ENCODE results near the gene ATF2. TPM values are rescaled to one million over a fixed set of nuclear protein-coding genes. Genes with fewer than 3 reads are reported as not detected.

ATF2 gene
- total and polyA plus RNA-seq, 5 experiments from 2014 or later, result 19.5 to 62.8 (median 36.5) TPM

- Mint-ChIP-seq H3K9me3 (peaks cover 0 to 6% (median 2%) of the 10 kb centered on the region in 9 donors), H3K27ac (peak overlapping the region; percentile 85 to 99 (median 92)), H3K27me3 (no peaks in the 10 kb centered on the region), H3K36me3 (peaks cover 9 to 45% (median 12%) of the 10 kb centered on the region in 3 donors), H3K4me3 (peak overlapping the region; percentile 81 to 98 (median 92)), H3K4me1 (peaks cover 14 to 32% (median 28%) of the 10 kb centered on the region in 4 donors)
- ATAC-seq (peak; percentile 70 to 71), DNase-seq (peak; percentile 29 to 64 (median 44))
- POLR2A ChIA-PET, result interaction anchor here (2.7 kb wide), 1 partner anchor 12 kb away, joined by 19 read pairs; the partner anchor contains the start of gene ATF2
Measured at GRCh38 chr2:175180701-175181103, 12.7 kb upstream of the ATF2 start.

DNA sequence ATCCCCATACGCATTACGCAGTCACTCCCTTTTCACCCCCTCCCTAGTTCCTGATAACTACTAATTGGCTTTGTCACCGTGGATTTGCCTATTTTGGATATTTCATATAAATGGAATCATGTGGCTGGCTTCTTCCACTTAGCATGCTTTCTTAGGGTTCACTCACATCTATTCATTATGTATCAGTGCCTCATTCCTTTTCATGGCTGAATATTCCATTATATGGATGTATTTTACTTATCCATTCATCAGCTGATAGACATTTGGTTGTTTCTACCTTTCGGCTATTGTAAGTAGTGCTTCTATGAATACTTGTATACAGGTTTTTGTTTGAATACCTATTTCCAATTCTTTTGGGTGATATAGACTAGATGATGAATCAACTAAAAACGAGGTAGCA lies 8.6 kb upstream of the ATF2 start:
- Mint-ChIP-seq H3K4me3 (no peak overlapping the region), H3K27ac (no peak overlapping the region), H3K4me1 (peaks cover 13 to 30% (median 26%) of the 10 kb centered on the region in 4 donors), H3K9me3 (peaks cover 0 to 2% (median 0%) of the 10 kb centered on the region in 9 donors), H3K36me3 (peaks cover 7 to 68% (median 7%) of the 10 kb centered on the region in 3 donors), H3K27me3 (no peaks in the 10 kb centered on the region)
- DNase-seq (no peak), ATAC-seq (no peak)
- POLR2A ChIA-PET, result interaction anchor here (4.0 kb wide), 1 partner anchor 8 kb away, joined by 26 read pairs; the partner anchor contains the start of gene ATF2

DNA sequence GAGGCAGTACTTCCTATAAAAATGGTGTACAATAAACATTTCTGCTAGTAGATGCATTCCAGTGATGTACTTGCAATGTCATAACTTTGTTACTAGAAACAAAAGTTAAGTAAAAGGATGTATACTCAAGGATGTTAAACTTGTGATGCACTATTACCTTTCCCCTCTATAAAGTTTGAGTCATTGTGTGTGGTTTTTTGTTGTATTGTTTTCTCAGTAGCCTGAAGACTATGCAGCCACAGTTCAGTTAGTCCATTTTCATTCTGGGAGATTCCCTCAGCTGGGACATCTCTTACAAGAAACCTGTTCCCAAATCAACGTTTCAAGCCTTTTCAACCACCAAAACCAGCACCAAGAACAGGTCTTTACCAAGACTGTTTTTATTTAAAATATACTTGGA lies 7.9 kb upstream of the ATF2 start:
- peaks cover 5 to 68% (median 6%) of the 10 kb centered on the region in 3 donors for H3K36me3 Mint-ChIP-seq
- no peaks in the 10 kb centered on the region for H3K27me3 Mint-ChIP-seq
- H3K4me3 Mint-ChIP-seq, result no peak overlapping the region
- POLR2A ChIA-PET, result no interaction called here
- H3K27ac Mint-ChIP-seq, result peak overlapping the region in 2 of 10 donors; percentile 15 to 27
- H3K4me1 Mint-ChIP-seq, result peaks cover 12 to 29% (median 23%) of the 10 kb centered on the region in 4 donors
- H3K9me3 Mint-ChIP-seq, result no peaks in the 10 kb centered on the region
- ATAC-seq (no peak), DNase-seq (no peak)

DNA sequence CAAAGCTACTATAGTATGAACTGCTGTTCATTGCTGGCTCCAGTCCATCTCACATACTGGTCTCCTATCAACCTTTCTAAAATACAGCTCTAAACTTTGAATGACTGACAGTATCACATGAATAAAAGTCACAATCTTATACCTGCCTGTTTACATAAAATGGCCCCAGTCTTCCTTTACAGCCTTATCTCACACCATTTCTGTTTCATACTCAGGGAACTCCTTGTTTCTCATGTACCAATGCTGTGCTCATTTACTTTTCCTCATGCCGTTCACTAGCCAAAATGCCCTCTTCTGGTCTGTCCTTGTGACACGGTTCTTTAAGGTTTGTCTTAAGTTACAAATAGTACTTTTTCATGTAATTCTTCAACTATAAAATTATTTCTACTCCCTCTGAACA lies 7.3 kb upstream of the ATF2 start:
- Mint-ChIP-seq H3K9me3 (no peaks in the 10 kb centered on the region), H3K36me3 (peaks cover 0 to 62% (median 5%) of the 10 kb centered on the region in 3 donors), H3K27me3 (no peaks in the 10 kb centered on the region), H3K4me3 (no peak overlapping the region), H3K27ac (no peak overlapping the region), H3K4me1 (peaks cover 12 to 27% (median 21%) of the 10 kb centered on the region in 4 donors)
- DNase-seq (no peak), ATAC-seq (no peak)
- POLR2A ChIA-PET, result no interaction called here

DNA sequence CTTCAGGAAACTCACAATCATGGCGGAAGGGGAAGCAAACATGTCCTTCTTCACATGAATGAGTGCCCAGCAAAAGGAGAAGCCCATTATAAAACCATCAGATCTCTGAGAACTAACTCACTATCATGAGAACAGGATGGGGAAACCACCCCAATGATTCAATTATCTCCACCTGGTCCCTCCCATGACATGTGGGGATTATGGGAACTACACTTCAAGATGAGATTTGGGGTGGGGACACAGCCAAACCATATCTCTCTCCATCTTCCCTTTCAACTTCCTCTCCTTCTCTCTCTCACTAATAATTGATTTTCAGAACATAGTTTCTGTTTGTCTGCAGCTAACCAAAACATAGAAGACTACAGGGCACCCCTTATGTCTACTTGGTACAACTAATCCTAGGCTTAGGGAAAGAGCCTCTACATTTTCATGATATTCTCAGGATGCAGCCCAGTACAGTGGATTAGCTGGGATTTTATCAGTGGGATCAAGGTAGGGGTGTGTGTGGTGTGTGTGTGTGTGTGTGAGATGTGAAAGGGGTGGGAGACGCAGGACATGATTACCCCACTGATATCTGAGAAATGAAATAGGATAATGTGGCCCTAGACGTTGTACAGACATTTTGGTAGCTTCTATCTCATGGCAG lies 2.8 kb upstream of the ATF2 start:
- H3K4me3 Mint-ChIP-seq, result peak overlapping the region in 1 of 10 donors; percentile 14
- peak overlapping the region in 2 of 10 donors; percentile 66 to 99 for H3K27ac Mint-ChIP-seq
- H3K27me3 Mint-ChIP-seq, result no peaks in the 10 kb centered on the region
- ATAC-seq (no peak), DNase-seq (no peak)
- H3K4me1 Mint-ChIP-seq, result peaks cover 18 to 40% (median 35%) of the 10 kb centered on the region in 4 donors
- no peaks in the 10 kb centered on the region for H3K9me3 Mint-ChIP-seq
- peaks cover 0 to 24% (median 3%) of the 10 kb centered on the region in 3 donors for H3K36me3 Mint-ChIP-seq
- POLR2A ChIA-PET, result interaction anchor here (0.6 kb wide), 1 partner anchor 11 kb away, joined by 3 read pairs; the partner anchor contains the start of gene ATP5MC3

DNA sequence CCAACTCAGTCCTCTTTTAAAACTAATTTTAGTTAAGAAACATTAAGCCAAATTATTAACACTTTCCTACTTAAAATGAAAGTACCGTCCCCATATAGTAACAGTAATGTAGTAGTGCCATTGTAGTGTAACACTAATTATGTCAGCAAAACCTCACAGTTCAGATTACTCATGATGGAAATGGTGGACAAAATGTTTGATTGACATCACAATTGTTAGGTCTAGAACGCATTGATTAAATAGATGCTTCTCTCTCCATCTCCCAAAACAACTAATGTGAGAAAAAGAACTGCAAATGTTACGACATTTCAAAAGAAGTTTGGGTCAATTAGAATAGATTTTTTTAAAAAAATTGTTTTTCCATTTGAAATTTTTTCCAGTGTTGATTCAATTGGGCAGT lies 1.2 kb upstream of the ATF2 start:
- peaks cover 0 to 10% (median 0%) of the 10 kb centered on the region in 3 donors for H3K36me3 Mint-ChIP-seq
- POLR2A ChIA-PET, result interaction anchor here (0.6 to 1.7 kb wide), 4 partner anchors 9 to 24 kb away, joined by 3 to 26 read pairs (median 12); partner anchors contain the start of gene ATP5MC3
- H3K9me3 Mint-ChIP-seq, result no peaks in the 10 kb centered on the region
- ATAC-seq (no peak), DNase-seq (no peak)
- H3K27ac Mint-ChIP-seq, result peak overlapping the region in 6 of 10 donors; percentile 9 to 100 (median 76)
- H3K27me3 Mint-ChIP-seq, result no peaks in the 10 kb centered on the region
- peaks cover 16 to 53% (median 36%) of the 10 kb centered on the region in 4 donors for H3K4me1 Mint-ChIP-seq
- H3K4me3 Mint-ChIP-seq, result peak overlapping the region in 9 of 10 donors; percentile 92 to 100 (median 100)

- Mint-ChIP-seq H3K9me3 (no peaks in the 10 kb centered on the region), H3K27ac (peak overlapping the region; percentile 95 to 100 (median 99)), H3K4me3 (peak overlapping the region; percentile 92 to 100 (median 100)), H3K4me1 (peaks cover 16 to 54% (median 36%) of the 10 kb centered on the region in 4 donors), H3K27me3 (no peaks in the 10 kb centered on the region), H3K36me3 (peaks cover 0 to 7% (median 0%) of the 10 kb centered on the region in 3 donors)
- DNase-seq (no peak), ATAC-seq (peak; percentile 26 to 31)
- POLR2A ChIA-PET, result interaction anchor here (0.6 to 1.7 kb wide), 5 partner anchors 10 to 50 kb away, joined by 3 to 26 read pairs (median 5); partner anchors contain the start of gene ATP5MC3
Measured at GRCh38 chr2:175168564-175168945, 552 bp upstream of the ATF2 start.

DNA sequence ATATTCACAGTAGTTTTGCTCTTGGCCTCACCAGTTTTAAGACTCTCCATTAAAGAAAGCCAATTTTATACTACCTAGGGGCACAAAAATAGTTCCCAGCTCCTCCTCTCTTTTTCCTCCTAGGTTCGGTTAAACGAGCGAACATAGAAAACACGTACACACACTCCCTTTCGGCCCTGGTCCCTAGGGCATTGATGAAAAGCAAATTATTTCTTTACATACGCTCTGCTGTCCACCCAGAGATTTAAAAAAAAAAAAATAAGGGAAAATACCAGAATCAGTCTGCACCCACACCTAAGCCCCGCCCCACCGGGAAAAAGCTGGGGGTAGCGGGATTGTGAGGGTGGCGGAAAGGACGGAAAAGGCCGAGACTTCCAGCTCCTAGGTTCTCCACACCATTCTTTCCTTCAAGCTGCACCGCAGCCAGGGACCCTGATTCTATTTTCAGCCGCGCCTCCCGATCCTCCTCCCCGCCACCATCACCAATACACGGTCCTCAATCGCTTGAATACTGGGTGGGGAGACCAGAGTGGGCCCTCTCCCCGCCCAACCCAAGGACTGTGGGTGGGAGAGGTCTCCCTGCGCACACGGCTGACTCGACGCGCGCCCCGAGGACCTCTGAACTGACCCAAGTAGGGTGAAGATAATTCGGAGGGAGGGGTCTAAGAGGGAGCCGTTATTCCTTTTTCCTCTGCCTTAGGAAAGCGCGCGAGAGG lies 769 bp downstream of the ATF2 start:
- Mint-ChIP-seq H3K9me3 (no peaks in the 10 kb centered on the region), H3K27ac (peak overlapping the region; percentile 95 to 100 (median 99)), H3K4me3 (peak overlapping the region; percentile 92 to 100 (median 100)), H3K27me3 (no peaks in the 10 kb centered on the region), H3K4me1 (peaks cover 16 to 59% (median 39%) of the 10 kb centered on the region in 4 donors), H3K36me3 (peaks cover 0 to 7% (median 0%) of the 10 kb centered on the region in 3 donors)
- ATAC-seq (peak in 1 of 2 donors; percentile 10), DNase-seq (peak in 5 of 10 donors; percentile 11 to 36 (median 29))
- POLR2A ChIA-PET, result interaction anchor here (0.7 kb wide), 1 partner anchor 36 kb away, joined by 3 read pairs; no protein-coding TSS in a partner anchor

GRCh38 chr2:175166216-175166824 lies 1.7 kb downstream of the ATF2 start:
- H3K27ac Mint-ChIP-seq, result peak overlapping the region in 7 of 10 donors; percentile 20 to 99 (median 55)
- no peaks in the 10 kb centered on the region for H3K9me3 Mint-ChIP-seq
- H3K27me3 Mint-ChIP-seq, result no peaks in the 10 kb centered on the region
- no peak for DNase-seq
- peaks cover 0 to 10% (median 0%) of the 10 kb centered on the region in 3 donors for H3K36me3 Mint-ChIP-seq
- no peak for ATAC-seq
- peak overlapping the region; percentile 49 to 100 (median 99) for H3K4me3 Mint-ChIP-seq
- peaks cover 18 to 68% (median 43%) of the 10 kb centered on the region in 4 donors for H3K4me1 Mint-ChIP-seq
- POLR2A ChIA-PET, result no interaction called here

- H3K27me3 Mint-ChIP-seq, result no peaks in the 10 kb centered on the region
- H3K27ac Mint-ChIP-seq, result peak overlapping the region in 1 of 10 donors; percentile 46
Measured at GRCh38 chr2:175164235-175164634, 3.8 kb downstream of the ATF2 start.

GRCh38 chr2:175158894-175159293 lies 9.1 kb downstream of the ATF2 start:
- POLR2A ChIA-PET, result no interaction called here
- DNase-seq (no peak), ATAC-seq (no peak)
- Mint-ChIP-seq H3K36me3 (peaks cover 0 to 30% (median 2%) of the 10 kb centered on the region in 3 donors), H3K27ac (no peak overlapping the region), H3K4me1 (peaks cover 13 to 64% (median 45%) of the 10 kb centered on the region in 4 donors), H3K4me3 (no peak overlapping the region), H3K27me3 (no peaks in the 10 kb centered on the region), H3K9me3 (no peaks in the 10 kb centered on the region)

More at GRCh38 chr2:175164235-175164634, 3.8 kb downstream of the ATF2 start:
- Mint-ChIP-seq H3K4me3 (no peak overlapping the region), H3K9me3 (no peaks in the 10 kb centered on the region), H3K36me3 (peaks cover 0 to 21% (median 2%) of the 10 kb centered on the region in 3 donors), H3K4me1 (peaks cover 13 to 70% (median 45%) of the 10 kb centered on the region in 4 donors)
- POLR2A ChIA-PET, result no interaction called here
- ATAC-seq, result no peak
- DNase-seq, result no peak

GRCh38 chr2:175156534-175156933 lies 11.5 kb downstream of the ATF2 start:
- Mint-ChIP-seq H3K36me3 (peaks cover 0 to 20% (median 2%) of the 10 kb centered on the region in 3 donors), H3K4me1 (peaks cover 13 to 71% (median 58%) of the 10 kb centered on the region in 4 donors), H3K27me3 (no peaks in the 10 kb centered on the region), H3K4me3 (no peak overlapping the region), H3K9me3 (no peaks in the 10 kb centered on the region), H3K27ac (no peak overlapping the region)
- DNase-seq, result no peak
- ATAC-seq, result no peak
- POLR2A ChIA-PET, result no interaction called here
